ENCODE data around the gene PLEK.

- no peak for TF ChIP-seq CTCF (IDR thresholded peaks at IDR 0.05)
- TF ChIP-seq POLR2A (IDR thresholded peaks at IDR 0.05): no peak
Observed at GRCh38 chr2:68362749-68363148, 2.3 kb upstream of the PLEK start.

All from adrenal gland (tissue), 5 donors.